Tibial artery (tissue), 4 donors: ENCODE data around the gene RMRP.

Experiments
- DNase-seq, 2 donors: peaks; one replicate each; pipeline ENCODE4 v3.0.0-alpha.2; 2019
- H3K27ac ChIP-seq, 2 donors: fragments of 200-600 bp; sonication (generic) in 1 of 2; 1 replicate in 1 of 2; 2 replicates in 1 of 2; pipeline ENCODE4 v1.5.1; 2018 to 2019; ENCODE audit warnings: mild to moderate bottlenecking in 1 of 2
- H3K27me3 ChIP-seq, 2 donors: fragments of 200-600 bp; sonication (generic) in 1 of 2; one replicate each; pipeline versions ENCODE4 v1.5.1 to v1.6.0; 2016 to 2019
- H3K36me3 ChIP-seq, 3 donors: fragments of 200-600 bp; sonication (generic) in 2 of 3; one replicate each; pipeline ENCODE4 v1.5.1; 2016 to 2019; ENCODE audit warnings: mild to moderate bottlenecking in 2 of 3
- H3K4me1 ChIP-seq, 4 donors: fragments of 200-600 bp; sonication (generic) in 2 of 4; 1 replicate in 3 of 4; 2 replicates in 1 of 4; pipeline ENCODE4 v1.5.1; 2016 to 2019
- H3K4me3 ChIP-seq, 2 donors: fragments of 200-600 bp; sonication (generic) in 1 of 2; 1 replicate in 1 of 2; 2 replicates in 1 of 2; pipeline ENCODE4 v1.5.1; 2018 to 2019; ENCODE audit warnings: mild to moderate bottlenecking in 2 of 2
- H3K9me3 ChIP-seq, 3 donors: fragments of 200-600 bp; sonication (generic) in 1 of 3; one replicate each; pipeline ENCODE4 v1.5.1; 2016 to 2019
- CTCF ChIP-seq, 2 experiments: fragments of 200-600 bp in 1 of 2; fragments of 450-650 bp in 1 of 2; IDR thresholded peaks; one replicate each; pipeline ENCODE4 v1.5.1; 2017 to 2019; ENCODE audit warnings: antibody characterized with exemption in 2 of 2, mild to moderate bottlenecking in 1 of 2, moderate library complexity in 1 of 2
- intact Hi-C: fragments of 100-400 bp; cut with DNase I; formaldehyde crosslinking; loops from one replicate; pipeline ENCODE4 v1.15.0; 2023; ENCODE audit warnings: low total_unique reads

RMRP gene

GRCh38 chr9:35658137-35658967 is 533 bp upstream of the RMRP start, which contains the start of gene CCDC107:
TSS of gene CCDC107 (plus strand) at chr9:35658292. CDS start at chr9:35658380, 88 bp downstream.
- no peaks in the 10 kb centered on the region for H3K27me3 ChIP-seq
- H3K4me1 ChIP-seq = peaks cover 0 to 47% (median 21%) of the 10 kb centered on the region in 4 donors
- peaks cover 15 to 35% (median 21%) of the 10 kb centered on the region in 3 donors for H3K36me3 ChIP-seq
- peak; percentile 36 to 39 for TF ChIP-seq CTCF (IDR thresholded peaks at IDR 0.05)
- H3K9me3 ChIP-seq = no peaks in the 10 kb centered on the region
- H3K27ac ChIP-seq = peak within 1 kb of the TSS; percentile 99 to 100
- intact Hi-C loops = loop anchor here (1.0 kb wide), 1 partner anchor 70 kb away; no protein-coding TSS in a partner anchor
- peak within 1 kb of the TSS; percentile 87 to 99 for H3K4me3 ChIP-seq
- DNase-seq = peak; percentile 80 to 92

- DNase-seq = peak; percentile 33 to 79
- intact Hi-C loops = no loop called here
Observed at GRCh38 chr9:35656831-35657545, 831 bp downstream of the RMRP start.

GRCh38 chr9:35656348-35656747 is 1.5 kb downstream of the RMRP start:
- peak overlapping the region; percentile 99 to 100 for H3K27ac ChIP-seq
- no peaks in the 10 kb centered on the region for H3K9me3 ChIP-seq
- H3K36me3 ChIP-seq = peaks cover 15 to 21% (median 15%) of the 10 kb centered on the region in 3 donors
- no peaks in the 10 kb centered on the region for H3K27me3 ChIP-seq
- peak in 1 of 2 donors; percentile 63 for DNase-seq
- H3K4me1 ChIP-seq = peaks cover 0 to 29% (median 16%) of the 10 kb centered on the region in 4 donors
- no peak overlapping the region for H3K4me3 ChIP-seq
- no peak for TF ChIP-seq CTCF (IDR thresholded peaks at IDR 0.05)
- intact Hi-C loops = no loop called here

More at GRCh38 chr9:35656831-35657545, 831 bp downstream of the RMRP start:
- Histone ChIP-seq H3K9me3 (no peaks in the 10 kb centered on the region), H3K4me3 (peak overlapping the region; percentile 87 to 99), H3K27me3 (no peaks in the 10 kb centered on the region), H3K36me3 (peaks cover 15 to 27% (median 21%) of the 10 kb centered on the region in 3 donors), H3K4me1 (peaks cover 0 to 35% (median 21%) of the 10 kb centered on the region in 4 donors), H3K27ac (peak overlapping the region; percentile 99 to 100)
- no peak for TF ChIP-seq CTCF (IDR thresholded peaks at IDR 0.05)

GRCh38 chr9:35653611-35654010 is 4.2 kb downstream of the RMRP start:
- Histone ChIP-seq H3K4me1 (peaks cover 0 to 17% (median 3%) of the 10 kb centered on the region in 4 donors), H3K27ac (no peak overlapping the region), H3K36me3 (peaks cover 0 to 3% (median 0%) of the 10 kb centered on the region in 3 donors), H3K4me3 (no peak overlapping the region), H3K27me3 (no peaks in the 10 kb centered on the region), H3K9me3 (no peaks in the 10 kb centered on the region)
- no peak for DNase-seq
- no peak for TF ChIP-seq CTCF (IDR thresholded peaks at IDR 0.05)
- intact Hi-C loops = no loop called here

GRCh38 chr9:35652829-35653209 is 5.0 kb downstream of the RMRP start:
- Histone ChIP-seq H3K27me3 (no peaks in the 10 kb centered on the region), H3K9me3 (no peaks in the 10 kb centered on the region), H3K4me1 (peaks cover 0 to 17% (median 3%) of the 10 kb centered on the region in 4 donors), H3K27ac (no peak overlapping the region), H3K36me3 (no peaks in the 10 kb centered on the region), H3K4me3 (no peak overlapping the region)
- TF ChIP-seq CTCF (IDR thresholded peaks at IDR 0.05) = no peak
- intact Hi-C loops = no loop called here
- peak in 1 of 2 donors; percentile 41 for DNase-seq
